ENCODE measurements around the gene VTI1A.
"Not testable (repeated sequence)": the region's sequence is repeated elsewhere in the genome, so short reads cannot be mapped to it uniquely, and the experiment has no call there.

Gene VTI1A

DNA sequence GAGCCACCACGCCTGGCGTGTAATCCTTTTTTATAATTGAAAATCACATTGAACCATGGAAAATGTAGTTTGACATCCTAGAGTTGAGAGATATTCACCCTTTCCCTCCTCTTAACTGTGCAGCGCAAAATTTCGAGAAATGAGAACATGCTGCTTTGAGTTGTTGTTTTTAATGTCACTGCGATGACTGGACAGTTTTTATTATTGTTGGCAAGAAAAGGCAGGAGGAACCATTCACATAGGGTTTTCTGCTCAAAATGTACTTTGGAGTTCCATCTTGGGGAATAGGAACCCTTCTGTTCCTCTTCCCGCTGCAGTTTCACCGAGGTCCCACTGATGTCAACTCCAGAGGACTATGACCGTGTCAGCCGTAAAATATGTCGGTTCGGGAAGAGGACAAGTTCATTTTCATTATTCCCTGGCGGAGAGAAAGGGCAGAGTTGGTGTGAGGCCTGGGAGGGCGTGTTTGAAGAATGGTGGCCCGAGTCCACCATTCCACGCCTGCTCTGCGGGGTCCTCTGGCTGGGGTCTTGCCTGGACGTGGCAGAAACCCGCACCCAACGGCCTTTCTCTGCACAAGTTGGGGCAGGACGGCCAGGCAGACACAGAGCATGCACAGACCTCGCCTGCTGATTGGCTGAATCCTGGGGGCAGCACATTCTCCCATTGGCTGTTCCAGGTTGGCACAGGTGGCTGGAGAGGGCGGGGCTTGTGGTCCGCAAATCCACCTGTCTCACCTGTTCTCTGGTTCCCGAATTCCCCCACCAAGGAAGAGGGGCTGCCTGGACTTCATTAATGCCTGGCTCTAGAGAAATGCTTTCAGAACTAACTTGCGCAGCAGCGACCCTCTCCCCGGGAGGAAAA lies 397.9 kb downstream of the VTI1A start:
- DNase-seq = no peak

DNA sequence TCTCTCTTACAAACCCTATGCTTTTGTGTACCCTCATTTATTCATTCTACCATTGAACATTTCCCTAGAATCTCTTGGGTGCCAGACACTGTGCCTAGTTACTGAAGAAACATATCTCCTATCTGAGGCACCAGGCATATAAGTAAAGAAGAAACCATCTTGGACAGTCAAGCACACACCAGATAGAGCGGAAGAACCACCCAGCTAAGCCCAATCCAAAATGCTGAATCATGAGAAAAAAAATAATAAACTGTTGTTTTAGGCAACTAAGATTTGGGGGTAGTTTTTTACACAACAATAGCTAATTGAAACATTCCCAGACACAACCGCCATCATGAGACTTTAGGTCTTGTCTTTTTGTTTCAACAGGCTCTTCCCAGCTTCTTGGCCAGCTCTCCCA lies 400.8 kb downstream of the VTI1A start:
- no peak for DNase-seq

DNA sequence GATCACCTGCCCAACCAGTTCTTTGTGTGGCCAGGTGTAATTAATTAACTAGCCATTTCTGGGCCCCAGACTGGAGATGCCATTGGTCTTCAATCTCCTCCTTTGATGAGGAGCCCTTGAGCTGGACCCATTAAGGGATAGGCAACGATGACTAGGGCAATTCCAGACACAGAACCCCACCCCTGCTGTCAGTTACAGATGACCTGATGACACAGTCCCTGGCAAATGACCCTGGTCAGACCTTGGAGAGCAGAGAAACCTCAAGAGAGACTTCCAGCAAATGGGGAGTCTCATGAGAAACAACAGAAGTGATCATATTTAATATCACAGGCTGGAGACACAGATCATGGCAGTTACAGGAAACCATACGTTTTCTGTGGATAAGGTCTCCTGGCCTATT lies 401.2 kb downstream of the VTI1A start:
- DNase-seq = no peak

DNA sequence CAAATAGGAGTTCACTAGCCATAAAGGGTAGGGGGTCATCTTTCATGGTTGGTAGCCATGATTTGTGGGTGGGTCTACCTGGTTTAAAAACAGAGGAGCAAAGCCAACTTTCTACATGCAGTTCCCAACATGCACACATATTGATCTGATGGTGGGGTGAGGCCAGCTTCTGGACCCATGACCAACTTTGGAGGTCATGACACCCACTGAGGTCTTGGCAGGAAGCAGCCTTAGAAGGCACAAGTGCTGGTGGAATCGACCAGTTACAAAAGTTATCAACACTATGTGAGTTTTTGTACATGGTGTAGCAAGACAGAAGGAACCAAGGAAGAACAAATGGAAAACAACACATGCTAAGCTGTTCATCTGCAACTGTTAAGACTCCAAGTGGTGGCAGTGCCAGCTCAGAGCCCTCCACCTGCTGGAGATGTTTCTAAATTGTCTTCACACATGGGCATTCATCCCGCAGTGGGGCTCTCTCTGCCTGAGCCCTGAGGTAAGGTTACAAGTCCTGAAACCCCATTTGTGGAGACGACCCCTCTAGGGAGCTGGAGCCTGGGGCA lies 401.9 kb downstream of the VTI1A start:
- no peak for DNase-seq

DNA sequence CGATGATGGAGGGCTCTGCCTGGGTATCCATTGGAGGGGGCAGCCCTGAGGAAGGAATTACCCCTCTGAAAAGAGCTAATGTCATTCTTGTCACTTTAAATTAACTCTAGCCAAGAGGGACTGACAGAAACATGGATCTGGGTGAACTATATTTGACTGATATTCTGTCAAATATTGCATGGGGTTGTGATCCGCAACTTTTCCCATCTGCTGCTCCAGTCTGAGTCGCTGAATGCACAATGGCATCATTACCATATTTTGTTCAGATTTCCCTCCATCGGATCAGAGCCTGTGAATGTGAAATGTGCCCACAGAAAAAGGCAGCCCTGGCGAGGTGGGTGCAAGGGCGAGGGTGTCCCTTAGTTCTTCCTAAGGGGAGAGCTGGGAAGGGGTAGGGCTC lies 402.5 kb downstream of the VTI1A start:
- no peak for DNase-seq

DNA sequence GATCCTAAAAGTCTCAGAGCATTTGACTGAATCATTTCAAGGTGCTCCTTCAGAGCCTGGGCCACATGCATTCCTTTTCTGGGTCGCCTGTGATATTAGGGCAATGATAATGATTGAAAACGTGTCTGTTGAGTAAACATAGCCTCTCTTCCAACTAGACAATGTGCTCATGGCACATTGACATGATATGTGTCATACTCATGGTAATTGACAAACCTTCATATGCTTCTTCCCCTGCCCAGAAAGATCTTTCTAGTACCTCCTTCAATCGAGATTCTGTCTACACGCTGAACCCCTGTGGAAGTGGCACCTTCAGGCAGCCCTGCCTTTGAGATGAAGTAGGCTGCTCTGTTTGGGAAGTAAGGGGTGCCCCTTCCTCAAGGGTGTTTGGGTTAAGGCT lies 404.2 kb downstream of the VTI1A start:
- DNase-seq = no peak

DNA sequence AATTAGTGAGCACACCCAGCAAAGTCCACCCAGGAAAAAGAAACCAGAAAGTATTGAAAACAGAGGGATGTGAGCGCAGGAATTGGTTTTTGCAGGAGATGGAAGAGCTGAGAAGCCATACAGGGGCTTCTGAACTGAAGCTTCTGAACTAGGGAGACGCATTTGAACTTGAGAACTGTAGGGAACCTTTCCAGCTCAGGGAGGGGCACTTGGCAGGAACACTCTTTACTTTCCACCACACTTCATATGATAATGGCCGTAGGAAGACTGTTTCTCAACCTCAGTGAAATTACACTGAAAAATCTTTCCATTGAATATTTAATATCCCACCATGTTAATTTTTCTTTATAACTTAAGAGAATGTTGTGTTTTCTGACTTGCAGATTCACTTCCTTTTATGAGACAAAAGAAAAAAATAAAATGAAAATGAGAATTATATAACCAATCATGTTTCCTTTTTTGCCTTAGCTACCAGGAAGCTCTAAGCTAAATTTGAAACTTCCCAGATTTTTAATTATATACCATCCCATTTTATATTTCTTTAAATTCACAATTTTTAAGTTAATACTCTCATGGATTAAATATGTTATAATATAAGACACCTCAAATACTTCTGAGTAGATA lies 404.7 kb downstream of the VTI1A start:
- no peak for DNase-seq

DNA sequence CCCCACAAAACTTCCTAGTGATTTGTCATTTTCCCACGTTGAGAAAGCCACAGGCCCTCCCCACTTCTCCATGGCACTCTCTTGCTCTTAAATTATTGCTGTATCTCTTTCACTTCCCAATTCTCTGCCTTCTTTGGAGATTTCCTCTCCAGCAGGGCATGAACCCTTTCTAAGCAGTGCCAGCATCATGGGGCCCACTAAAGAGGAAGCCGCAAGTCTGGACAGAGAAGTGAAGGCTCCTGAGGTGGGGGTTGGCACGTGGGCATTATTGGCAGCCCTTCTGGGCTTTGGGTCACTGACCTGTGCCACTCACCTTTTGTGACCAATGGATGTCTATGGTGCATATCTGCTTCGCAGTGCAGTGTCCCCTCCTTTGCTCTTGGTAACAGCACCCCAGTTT lies 405.3 kb downstream of the VTI1A start:
- DNase-seq = no peak

DNA sequence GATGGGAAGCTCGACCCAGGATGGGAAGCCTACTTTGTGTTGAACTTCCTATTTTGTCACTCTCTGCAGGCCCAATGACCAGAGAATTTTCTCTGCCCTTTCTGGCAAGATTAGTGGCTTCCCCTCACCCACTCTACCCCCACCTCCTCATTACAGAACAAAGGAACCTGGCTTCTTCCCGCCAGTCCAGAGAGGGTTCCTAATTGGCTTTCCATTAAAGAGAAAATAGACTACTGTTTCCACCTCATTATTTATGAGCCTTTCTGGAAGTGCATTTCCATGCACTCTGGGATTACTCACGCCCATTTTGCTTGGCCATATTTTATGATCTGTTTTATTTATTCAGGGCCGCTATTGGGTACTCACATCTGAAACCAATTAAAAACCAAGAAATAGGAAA lies 408.1 kb downstream of the VTI1A start:
- no peak for DNase-seq

DNA sequence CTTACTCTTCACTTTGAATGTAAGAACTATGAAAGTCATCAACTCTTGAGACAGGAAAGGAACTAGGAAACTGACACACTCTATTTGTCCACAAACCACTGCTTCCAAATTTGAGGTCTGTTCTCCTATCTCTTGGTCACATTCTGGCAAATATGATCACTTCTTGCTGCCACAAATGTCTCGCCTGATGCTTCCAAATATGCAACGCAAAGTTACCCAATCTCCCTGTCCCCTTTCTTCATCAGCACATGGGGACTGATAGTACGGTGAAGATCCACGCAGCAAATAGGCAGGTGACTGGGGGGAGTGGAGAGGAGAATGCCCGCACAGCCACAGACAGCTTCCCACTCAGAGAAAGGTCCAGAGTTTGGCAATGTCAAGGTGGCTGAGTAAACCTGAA lies 410.5 kb downstream of the VTI1A start:
- DNase-seq = no peak

DNA sequence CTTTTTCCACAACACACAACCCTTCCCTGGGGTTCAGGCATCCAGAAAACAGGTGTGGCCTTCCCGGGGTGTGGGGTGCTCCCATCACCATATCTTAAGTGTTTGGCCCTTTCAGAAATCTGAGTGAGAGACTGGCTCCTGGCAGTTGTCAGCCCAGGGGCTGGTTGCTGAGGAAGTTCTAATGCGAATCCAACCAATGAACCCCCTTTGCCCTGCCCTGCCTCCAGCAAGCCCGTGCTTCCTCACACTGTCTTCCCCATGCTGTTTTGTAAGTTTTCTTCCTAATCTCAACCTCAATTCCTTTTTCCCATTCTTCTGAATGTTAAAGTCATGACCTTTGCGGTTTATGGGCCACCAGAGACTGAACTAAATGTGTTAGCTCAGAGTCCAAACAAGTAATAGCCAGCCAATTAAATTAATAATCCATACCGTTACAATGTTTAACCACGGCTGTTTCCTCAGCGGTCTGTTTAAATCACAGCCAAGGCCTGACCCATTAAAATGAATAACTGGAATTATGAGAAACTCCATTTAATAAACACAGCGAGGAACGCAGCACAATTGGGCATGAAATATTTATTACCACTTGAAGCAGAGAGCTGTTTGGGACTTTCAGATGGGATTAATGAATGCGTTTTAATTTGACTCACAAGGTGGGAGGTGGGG lies 412.1 kb downstream of the VTI1A start:
- no peak for DNase-seq

DNA sequence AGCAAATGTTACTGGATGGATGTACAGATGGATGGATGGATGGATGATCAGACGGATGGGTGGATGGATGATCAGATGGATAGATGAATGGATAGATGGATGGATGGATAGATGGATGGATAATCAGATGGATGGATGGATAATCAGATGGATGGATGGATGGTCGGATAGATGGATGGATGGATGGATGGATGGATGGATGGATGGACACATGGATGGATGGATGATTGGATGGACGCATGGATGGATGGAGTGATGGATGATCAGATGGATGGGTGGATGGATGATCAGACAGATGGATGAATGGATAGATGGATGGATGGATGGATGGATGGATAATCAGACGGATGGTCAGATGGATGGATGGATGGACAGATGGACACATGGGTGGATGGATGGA lies 412.8 kb downstream of the VTI1A start:
- DNase-seq = no peak

DNA sequence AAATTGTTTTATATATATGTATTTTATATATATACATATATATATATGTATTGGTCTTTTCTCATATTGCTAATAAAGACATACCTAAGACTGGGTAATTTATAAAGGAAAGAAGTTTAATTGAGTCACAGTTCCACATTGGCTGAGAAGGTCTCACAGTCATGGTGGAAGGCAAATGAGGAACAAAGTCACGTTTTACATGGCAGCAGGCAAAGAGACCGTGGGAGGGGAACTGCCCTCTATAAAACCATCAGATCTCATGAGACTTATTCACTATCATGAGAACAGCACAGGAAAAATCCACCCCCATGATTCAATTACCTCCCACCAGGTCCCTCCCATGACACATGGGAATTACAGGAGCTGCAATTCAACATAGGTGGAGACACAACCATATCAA lies 416.4 kb downstream of the VTI1A start:
- DNase-seq = not testable (repeated sequence)
